ENCODE measurements around the gene SPRN.
"Not testable (repeated sequence)": the region's sequence is repeated elsewhere in the genome, so short reads cannot be mapped to it uniquely, and the experiment has no call there.

Gene SPRN

DNA sequence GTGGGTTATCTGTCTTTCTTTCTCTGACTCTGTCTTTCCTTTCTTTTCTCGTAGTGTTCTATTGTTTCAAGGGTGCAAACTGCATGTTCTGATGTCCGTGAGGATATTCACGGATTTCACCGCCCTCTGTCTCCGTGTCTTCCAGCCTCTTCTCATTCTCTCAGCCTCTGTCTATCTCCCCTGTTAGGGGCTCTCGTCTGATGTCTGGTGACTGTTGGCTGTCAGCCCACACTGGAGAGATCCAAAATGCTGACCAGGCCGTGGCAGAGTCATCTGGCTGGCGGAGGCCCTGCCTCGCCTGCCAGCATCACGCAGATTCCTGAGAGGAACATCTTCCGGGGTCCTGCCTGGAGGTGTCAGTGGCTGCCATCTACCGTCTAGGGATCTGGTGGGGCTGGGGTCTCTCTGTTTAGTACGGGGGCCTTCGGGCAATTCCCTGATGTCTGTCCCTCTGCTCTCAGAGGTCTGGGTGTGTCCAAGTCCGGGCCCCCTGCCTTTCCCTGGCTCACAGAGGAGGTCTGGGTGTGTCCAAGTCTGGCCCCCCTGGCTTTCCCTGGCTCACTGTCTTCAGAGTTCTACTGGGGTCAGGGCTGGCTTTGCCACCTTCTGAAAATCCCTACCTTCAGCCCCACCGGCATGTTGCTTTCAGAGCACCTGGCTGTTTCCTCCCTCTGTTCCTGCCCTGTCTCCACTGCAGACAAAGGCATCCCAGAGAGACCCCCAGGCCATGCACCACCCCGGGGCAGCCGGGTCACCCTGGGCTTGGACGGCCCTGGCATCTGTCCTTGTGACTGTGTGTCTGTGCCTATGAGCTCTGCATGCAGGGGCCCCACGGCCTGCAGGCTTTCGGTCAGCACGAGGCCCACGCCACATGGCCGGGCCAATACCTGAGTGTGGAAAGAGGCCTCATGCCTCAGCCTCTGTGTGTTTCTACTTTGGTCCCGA lies 15.4 kb upstream of the SPRN start:
- no peak for DNase-seq

GRCh38 chr10:133438711-133439273 lies 14.4 kb upstream of the SPRN start:
- no peak for DNase-seq

DNA sequence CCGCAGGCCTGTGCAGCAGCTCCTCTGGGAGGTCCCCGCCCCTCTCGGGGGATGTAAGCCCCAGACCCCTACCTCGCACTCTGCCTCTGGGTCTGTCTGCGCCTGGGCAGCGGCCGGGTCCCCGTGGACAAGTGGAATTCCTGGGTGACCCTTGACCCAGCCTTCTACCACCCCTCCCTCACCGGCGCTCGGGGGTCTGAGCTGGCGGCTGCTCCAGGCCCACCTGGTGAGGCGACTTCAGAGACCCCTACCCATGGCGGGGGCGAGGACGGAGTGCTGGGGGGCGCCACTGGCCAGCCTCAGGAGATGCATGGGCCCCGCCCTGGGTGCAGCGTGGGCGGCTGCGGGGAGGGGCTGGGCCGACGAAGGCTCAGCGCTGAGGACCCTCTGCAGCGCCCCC lies 8.4 kb upstream of the SPRN start:
- not testable (repeated sequence) for DNase-seq

GRCh38 chr10:133431888-133432613 lies 7.6 kb upstream of the SPRN start:
- DNase-seq = not testable (repeated sequence)

GRCh38 chr10:133429571-133429970 lies 5.1 kb upstream of the SPRN start:
- not testable (repeated sequence) for DNase-seq

DNA sequence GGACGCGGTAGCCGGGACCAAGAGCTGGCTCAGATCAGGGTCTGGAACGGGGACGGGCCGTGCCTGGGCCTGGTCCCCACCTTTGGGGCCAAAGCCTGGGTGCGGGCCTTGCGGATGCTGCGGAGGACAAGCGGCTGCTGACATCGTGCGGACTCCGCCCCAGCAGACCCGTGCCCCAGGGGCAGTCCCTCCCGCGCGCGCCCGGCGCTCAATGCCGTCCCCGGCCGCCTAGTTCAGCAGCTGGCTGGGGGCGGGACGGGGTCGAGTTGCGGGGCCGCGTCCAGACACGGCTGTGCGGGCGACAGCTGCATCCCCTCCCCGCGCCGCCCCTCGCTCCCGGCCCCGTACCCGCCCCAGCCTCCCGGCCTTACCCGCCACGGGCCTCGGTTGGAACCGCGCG lies 323 bp downstream of the SPRN start:
- not testable (repeated sequence) for DNase-seq

GRCh38 chr10:133422807-133423771 lies 1.3 kb downstream of the SPRN start:
- no peak for DNase-seq

DNA sequence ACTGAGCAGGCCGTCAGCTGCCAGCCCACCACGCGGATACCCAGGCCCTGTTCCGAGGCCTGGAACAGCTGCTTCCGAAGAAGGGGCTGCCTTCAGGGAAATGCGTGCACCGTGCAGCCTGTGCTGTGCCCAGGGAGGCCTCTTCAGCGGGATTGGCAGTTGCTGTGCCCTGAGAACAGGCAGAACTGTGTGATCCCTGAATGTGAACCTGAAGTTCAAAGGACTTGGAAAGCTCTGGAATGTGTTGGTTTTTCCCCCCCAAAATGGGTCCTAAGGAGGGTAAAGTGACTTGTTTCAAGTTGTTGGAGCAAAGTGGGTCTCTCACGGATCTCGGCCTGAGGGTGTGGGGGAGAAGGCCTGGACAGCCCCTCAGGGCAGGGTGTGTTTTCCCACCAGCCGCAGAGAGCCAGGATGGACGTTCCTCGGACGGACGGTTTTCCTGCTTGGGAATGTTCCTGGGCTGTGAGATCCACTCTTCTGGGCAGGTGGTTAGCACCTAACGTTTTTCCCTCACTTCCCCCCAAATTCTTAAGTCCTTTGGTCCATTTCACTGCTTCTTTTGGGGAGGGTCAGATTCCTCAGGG lies 2.1 kb downstream of the SPRN start:
- no peak for DNase-seq

- DNase-seq = no peak
Measured at GRCh38 chr10:133421336-133422222, 2.8 kb downstream of the SPRN start.

DNA sequence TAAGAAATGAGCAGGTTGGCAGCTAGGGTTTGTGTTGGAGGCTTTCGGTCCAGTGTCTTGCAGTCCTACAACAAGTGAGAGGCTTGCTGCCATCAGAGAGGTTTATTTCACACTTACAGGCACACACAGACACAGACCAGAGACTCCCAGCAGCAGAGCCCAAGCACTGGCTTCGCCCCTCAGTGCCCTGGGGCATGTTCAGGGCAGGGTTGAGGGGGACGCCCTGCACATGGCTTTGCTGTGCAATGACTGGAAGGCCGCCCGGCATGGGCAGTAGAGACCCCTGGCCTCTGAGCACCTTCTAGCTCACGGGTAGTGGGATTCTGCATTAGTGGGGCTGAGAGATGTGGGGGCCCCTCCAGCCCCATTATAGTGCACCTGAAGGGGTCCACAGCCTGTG lies 3.8 kb downstream of the SPRN start:
- DNase-seq = no peak

- no peak for DNase-seq
Measured at GRCh38 chr10:133420028-133420427, 4.4 kb downstream of the SPRN start.

- no peak for DNase-seq
Measured at GRCh38 chr10:133419211-133419950, 5.0 kb downstream of the SPRN start.

GRCh38 chr10:133418289-133418993 lies 6.0 kb downstream of the SPRN start:
- no peak for DNase-seq

GRCh38 chr10:133415752-133416151 lies 8.7 kb downstream of the SPRN start:
- no peak for DNase-seq

- not testable (repeated sequence) for DNase-seq
Measured at GRCh38 chr10:133414401-133414800, 10.0 kb downstream of the SPRN start.

- no peak for DNase-seq
Measured at GRCh38 chr10:133412381-133412711, 12.1 kb downstream of the SPRN start.

- DNase-seq = no peak
Measured at GRCh38 chr10:133411523-133412380, 12.7 kb downstream of the SPRN start.

DNA sequence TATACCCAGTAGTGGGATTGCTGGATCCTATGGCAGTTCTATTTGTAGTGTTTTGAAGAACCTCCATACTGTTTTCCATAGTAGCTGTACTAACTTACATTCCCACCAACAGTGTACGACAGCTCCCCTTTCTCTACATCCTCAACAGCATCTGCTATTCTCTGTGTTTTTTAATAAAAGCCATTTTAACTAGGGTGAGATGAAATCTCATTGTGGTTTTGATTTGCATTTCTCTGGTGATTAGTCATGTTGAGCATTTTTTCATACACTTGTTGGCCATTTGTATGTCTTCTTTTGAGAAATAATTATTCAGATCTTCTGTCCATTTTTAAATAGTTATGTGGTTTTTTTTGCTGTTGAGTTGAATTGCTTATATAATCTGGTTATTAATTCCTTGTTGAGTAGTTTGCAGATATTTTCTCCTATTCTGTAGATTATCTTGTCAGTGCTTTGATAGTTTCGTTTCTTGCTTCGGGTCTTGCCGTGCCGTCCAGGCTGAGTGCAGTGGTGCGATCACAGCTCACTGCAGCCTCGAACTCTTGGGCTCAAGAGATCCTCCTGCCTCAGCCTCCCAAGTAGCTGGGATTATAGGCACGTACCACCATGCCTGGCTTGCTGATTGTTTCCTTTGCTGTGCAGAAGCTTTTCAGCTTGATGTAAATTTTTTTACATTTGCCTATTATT lies 18.4 kb downstream of the SPRN start:
- no peak for DNase-seq
